ENCODE data around the gene PSMD9. TPM values are rescaled to one million over a fixed set of nuclear protein-coding genes. Genes with fewer than 3 reads are reported as not detected.

PSMD9 gene
- total RNA-seq, 1 donor from 2014 or later = 12.6 TPM

DNA sequence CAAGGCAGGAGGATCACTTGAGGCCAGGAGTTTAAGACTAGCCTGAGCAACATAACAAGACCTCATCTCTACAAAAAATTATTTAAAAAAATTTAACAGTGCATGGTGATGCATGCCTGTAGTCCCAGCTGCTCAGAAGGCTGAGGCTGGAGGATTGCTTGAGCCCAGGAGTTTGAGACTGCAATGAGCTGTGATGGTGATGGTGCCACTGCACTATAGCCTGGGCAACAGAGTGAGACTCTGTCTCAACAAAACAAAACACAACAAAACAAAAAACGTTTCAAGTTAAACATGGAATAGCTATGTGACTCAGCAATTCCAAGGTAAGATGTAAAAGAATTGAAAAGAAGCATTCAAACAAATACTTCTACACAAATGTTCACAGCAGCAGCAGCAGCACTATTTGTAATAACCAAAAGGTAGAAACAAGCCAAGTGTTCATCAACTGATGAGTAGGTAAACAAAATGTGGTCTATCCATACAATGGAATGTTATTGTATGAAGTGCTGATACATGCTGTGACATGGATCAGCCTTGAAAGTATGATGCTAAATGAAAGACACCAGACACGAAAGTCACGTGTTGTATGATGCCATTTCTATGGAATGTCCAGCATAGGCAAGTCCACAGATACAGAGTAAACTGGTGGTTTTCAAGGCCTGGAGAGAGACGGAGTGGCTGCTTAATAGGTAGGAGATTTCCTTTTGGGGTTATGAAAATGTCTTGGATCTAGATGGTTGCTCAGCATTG lies 61.2 kb downstream of the PSMD9 start:
- no peak for FAIRE-seq

DNA sequence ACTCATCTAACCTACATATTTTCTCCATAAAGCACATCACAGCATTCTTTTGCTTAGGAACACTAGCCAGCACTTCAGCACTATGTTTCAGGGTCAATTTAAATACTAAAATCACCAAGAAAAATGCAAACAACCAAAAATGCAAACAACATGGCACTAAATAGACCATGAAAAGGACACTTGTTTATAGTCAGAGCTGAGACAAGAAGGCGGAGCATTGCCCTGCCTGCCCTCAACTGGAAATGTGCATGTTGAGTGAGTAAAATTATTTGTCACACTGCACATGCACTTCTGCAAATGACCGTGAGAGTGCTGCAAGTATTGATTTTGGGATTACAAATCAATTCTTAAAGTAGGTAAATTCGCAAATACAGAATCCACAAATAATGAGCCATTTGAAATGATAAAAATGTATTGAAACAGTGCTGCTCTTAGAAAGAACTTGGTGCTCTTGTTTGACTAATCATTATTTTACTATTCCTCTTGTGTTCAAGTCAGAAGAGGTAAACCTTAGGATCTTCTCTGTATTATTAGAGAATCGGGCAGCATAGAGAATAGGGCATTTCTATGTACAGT lies 64.6 kb downstream of the PSMD9 start:
- FAIRE-seq = no peak
- DNase-seq (ENCODE audit: low spot score in 2 of 2) = no peak

More for the DNA sequence above, 61.2 kb downstream of the PSMD9 start:
- DNase-seq (ENCODE audit: low spot score in 2 of 2) = no peak

DNA sequence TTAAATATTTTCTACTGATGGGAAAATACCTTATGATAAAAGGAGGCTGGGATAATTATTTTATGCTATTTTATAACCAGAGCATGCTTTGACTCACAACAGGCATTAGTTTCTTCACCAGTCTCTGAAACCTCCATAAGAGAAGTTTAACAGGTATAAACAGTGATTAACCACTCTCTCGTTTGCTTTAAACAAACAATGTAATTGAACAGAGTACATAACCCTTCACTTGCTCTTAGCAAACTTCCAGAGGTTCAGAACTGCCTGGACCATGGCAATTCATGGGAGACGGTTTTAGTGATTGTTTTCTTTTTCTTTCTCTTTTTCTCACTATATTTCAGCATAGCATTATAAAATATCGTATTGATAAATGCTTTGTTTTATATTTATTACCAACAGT lies 65.1 kb downstream of the PSMD9 start:
- no peak for DNase-seq (ENCODE audit: low spot score in 2 of 2)
- no peak for FAIRE-seq

DNA sequence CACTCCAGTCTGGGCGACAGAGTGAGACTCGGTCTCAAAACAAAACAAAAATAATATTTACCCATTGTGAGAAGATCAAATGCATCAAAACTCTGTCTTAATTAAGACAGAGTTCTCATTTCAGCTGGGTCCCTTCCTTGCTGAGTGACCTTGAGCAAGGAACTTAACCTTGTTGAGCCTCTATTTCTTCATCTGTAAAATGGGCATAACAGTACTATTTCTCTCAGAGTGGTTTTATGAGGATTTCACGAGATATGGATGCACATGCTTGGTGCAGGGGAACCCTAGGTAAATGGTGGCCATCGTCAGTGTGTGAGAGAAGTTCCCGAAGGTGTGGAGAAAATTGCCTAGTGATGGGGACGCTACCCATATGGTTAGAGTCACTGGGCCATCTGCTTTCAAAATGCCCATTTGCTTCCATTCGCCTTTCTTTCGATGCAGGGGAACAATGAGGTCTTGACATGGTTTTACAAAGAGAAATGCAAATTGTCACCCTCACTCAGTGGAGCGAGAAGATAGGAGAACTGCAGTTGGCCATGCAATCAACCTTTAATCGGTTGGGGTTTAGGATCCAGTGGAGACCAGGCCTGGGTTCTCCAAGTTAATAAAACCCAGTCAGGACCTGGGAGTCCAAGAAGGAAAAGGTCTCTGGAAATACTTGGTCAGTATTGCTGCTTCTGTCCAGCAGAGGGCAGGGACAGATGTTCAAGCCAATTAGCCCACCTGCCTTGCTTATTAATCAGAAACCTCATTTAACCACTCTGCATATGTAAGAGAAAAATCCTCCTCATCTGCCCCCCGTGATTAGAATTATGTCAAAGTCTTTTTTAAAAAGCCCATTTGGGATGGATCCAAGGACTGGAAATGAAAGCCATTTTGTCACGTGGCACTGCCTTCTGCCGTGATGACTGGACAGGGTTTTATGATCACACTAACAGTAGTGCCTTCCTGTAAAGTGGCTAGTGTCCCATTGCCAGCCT lies 67.0 kb downstream of the PSMD9 start:
- no peak for DNase-seq (ENCODE audit: low spot score in 2 of 2)
- FAIRE-seq = no peak

DNA sequence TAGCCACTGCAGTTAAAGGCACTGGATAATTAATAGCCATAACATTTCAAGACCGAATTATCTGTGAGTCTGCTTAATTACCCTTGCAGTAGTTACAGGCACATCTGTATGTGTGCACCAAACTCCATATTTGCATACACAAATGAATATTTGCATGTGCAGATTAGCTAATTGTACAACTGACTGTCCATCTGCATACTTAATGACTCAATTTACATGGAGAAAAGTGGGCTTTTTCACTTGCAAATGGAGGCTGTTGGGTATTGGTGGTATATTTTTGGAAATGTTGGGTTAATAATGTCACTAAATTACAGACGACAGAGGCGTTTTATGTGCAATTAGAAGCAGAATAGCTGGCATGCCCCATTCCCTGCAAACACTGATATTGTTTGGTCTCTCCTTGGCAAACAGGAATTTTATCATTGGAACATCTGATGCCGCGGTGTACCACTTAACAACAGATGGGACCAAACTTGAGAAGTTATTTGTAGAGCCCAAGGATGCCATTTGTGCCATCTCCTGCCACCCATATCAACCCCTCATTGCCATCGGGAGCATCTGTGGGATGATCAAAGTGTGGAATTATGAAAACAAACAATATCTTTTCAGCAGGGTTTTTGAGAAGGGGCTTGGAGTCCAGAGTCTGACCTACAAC lies 69.4 kb downstream of the PSMD9 start:
- DNase-seq (ENCODE audit: low spot score in 2 of 2) (no peak), FAIRE-seq (no peak)

DNA sequence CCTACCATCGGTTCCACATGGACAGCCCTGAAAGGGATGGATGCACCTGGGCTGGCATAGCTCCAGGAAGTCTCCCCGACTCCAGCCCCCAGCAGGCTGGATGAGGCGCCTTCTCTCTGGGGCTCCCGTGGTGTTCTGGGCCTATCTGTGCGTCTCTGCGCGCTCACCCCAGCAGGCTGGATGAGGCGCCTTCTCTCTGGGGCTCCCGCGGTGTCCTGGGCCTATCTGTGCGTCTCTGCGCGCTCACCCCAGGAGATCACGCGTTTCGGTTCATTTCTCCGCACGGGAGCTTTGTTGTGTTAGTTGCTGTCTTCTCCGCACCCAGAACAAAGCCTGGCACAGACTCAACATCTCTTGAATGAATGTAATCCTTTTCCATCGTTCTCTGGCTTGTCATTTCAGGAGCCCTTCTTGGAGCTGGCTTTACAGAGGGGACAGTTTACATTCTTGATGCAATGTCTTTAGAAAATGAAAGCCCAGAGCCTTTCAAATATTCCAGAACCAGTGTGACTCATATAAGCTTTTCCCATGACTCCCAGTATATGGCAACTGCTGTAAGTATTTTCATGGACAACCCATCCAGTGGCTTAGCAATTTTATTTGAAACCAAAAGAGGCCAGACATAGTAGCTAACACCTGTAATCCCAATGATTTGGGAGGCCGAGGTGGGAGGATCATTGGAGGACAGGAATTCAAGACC lies 70.1 kb downstream of the PSMD9 start:
- FAIRE-seq = no peak
- no peak for DNase-seq (ENCODE audit: low spot score in 2 of 2)

DNA sequence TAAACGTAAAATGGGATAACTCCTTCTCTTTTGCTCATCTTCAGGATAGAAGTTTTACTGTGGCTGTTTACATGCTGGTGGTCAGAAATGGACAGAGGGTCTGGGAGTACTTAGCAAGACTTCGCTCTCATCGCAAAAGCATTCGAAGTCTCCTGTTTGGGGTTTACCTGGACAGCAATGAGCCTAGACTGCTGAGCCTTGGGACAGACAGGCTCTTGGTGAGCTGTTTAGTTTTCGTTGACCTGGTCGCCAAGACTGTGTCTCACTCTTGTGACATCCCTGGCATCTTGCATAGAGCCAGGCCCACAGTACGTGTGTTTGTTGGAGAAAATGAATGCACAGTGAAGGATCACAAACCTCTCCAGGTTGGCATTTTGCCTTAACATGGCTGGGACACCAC lies 72.0 kb downstream of the PSMD9 start:
- DNase-seq (ENCODE audit: low spot score in 2 of 2) (no peak), FAIRE-seq (no peak)

DNA sequence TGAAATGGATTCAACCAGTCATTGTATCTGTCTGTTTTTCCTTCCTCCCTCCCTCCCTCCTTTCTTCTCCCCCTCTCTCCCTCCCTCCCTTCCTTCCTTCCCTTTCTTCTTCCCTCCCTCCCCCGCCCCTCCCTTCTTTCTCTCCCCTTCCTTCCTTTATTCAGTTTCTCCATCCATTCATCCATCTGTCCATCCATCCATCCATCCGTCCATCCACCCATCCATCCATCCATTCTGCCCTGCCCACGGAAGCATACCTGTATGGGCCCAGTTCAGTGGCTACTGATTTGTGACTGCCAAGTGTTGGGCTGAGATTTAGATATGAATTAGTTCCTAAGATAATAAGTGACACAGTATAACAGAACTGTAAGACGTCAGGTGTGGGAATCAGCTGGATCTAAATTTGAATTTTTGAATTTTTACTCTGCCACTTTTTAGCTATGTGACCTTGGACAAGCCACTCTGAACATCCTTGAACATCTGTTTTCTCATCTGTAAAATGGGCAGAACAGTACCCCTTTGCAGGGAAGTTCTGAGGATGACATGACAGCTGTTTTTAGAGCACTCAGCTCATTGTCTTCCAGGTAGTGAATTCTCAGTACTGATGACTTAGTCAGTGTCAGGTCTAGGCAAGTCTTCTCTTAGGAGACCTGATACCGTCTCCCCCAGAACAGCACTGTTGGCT lies 72.7 kb downstream of the PSMD9 start:
- FAIRE-seq (no peak), DNase-seq (ENCODE audit: low spot score in 2 of 2) (no peak)

DNA sequence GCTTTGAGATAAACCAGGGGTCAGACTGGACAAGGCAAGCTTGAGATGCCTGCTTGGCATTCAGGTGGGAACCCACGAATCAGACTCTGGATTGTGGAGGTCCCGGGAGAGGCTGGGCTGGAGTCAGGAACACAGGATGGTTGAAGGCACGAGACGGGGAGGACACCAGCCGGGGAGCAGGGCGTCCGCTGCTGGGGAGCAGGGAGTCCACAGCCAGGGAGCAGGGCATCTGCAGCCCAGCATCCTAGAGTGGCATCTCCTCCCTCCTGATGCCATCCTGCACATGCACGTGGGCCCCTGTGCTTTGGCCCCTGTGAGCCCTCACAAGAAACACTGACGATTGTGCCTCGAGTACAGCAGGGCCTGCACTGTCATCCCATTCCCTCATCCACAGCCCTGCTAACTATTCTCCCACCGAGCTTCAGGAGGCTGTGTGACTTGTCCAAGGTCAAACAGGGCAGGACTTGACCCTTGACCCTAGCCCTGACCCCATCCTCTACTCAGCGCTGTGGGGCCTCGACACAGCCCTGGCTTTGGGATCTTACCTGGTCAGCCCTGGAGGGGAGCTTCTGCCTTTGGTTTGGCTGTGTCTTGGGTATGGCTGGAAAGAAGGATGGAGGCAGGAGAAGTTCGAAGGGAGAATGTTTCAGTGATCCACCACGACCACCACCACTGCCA lies 74.9 kb downstream of the PSMD9 start:
- DNase-seq (ENCODE audit: low spot score in 2 of 2) (no peak), FAIRE-seq (no peak)

DNA sequence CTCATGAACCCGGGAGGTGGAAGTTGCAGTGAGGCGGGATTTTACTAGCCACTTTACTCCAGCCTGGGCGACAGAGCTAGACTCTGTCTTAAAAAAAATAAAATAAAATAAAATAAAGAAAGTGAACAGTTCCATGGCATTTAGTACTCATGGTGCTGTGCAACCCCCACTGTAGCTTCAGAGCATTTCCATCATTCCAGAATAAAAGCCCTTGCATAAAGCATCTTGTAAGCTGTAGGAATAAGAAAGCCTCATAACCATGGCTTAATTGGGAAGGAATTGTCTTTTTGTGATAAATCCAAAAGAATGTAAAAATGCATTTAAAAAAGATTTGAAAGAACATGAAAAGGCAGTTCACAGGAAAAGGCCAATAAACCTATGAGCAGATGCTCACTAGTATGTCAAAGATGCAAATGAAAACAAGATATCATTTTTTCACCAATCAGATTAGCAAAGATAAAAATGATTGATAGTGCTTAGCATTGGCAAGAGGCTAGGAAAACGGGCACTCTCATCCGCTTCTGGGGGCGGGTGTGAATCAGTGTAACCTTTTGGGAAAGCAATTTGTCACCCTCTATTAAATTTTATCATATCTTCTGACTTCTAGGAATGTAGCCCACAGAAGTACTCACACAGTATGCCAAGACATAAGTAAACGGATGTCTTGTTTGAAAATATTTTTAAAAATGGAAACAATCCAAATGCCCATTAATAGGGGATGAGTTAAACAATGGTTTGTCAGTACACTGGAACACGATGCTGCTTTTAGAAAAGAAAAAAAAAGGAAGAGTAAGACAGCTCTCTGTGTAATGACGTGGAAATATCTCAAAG lies 76.4 kb downstream of the PSMD9 start:
- FAIRE-seq = no peak
- DNase-seq (ENCODE audit: low spot score in 2 of 2) = no peak

DNA sequence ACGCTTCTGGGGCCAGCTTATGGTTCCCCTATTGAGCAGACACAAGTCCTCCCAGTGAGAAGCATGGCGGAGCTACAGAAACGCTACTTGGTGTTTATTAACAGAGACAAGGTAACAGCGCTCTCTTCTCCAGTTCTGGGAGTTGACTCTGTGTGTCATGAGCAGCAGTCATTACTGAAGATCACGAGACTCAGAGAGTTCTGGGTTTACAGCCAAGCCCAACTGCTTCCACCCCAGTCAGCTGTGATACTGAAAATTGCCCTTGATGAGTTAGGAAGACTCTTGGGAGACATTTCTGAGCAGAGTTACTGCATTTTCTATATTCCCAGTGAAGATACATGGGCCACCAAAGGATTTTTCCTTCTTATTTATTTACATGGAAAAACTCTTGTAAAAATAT lies 78.4 kb downstream of the PSMD9 start:
- FAIRE-seq = no peak
- no peak for DNase-seq (ENCODE audit: low spot score in 2 of 2)

Small RNAs within 50 kb of the gene (small RNA-seq; reads per million reads assigned to genes)
- gene AC069503.3 (not detected), gene RF00017 (not detected), gene RNU7-170P (not detected)

Other genes starting within 250 kb of the PSMD9 start
- gene MORN3, start 219.1 kb upstream of the PSMD9 start, total RNA-seq = 3.3 TPM
- gene TMEM120B, start 176.0 kb upstream of the PSMD9 start, total RNA-seq = 8.6 TPM
- gene RHOF, start 95.1 kb upstream of the PSMD9 start, total RNA-seq = 13.0 TPM
- 2.4 TPM for gene SETD1B, start 84.8 kb upstream of the PSMD9 start, total RNA-seq
- gene HPD, start 29.9 kb upstream of the PSMD9 start, total RNA-seq = not detected
- gene CFAP251, start 29.8 kb downstream of the PSMD9 start, total RNA-seq = 6.1 TPM
- 88.0 TPM for gene BCL7A, start 133.1 kb downstream of the PSMD9 start, total RNA-seq
- gene MLXIP, start 190.0 kb downstream of the PSMD9 start, total RNA-seq = 6.9 TPM

Data from frontal cortex (tissue), 4 donors.